ENCODE data around the gene SULT1C4. TPM values are rescaled to one million over a fixed set of nuclear protein-coding genes. Genes with fewer than 3 reads are reported as not detected.

SULT1C4 gene
- total and polyA plus RNA-seq, 2 of the 8 experiments (the other 6 are each of a cell fraction or from before 2014, with no cell fraction given), result 1.5 to 2.1 TPM

DNA sequence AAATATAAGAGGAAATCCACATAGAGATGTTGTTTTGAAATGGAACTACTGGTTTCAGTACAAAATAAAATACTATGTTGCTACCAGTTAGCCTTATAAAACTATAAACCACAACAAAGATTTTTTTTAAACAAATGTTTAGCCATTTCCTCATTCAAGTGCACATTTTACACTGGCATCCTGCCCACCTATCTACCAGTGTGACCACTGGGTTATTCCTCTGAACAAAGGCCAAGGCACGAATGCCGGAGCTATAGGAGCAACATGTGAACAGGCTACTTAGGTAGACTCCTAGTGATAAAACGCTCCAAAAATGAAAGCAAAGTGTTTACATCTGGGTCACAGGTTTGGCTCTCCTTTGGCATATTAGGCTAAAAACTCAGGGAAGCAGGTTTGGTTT is 31.8 kb upstream of the SULT1C4 start:
- H3K23ac ChIP-seq (ENCODE audit: insufficient read length), result no peak overlapping the region
- H4K5ac ChIP-seq (ENCODE audit: insufficient read length, low read depth, low read length), result no peak overlapping the region
- H2BK5ac ChIP-seq (ENCODE audit: low read depth, low read length), result no peak overlapping the region
- no peaks in the 10 kb centered on the region for H4K20me1 ChIP-seq (replicated peaks in 1 of 2; ENCODE audit: control insufficient read depth in 1 of 2, insufficient read depth in 2 of 2, low read length in 2 of 2)
- no peaks in the 10 kb centered on the region for H3K9me3 ChIP-seq (ENCODE audit: insufficient read depth in 2 of 2, low read depth in 1 of 2, low read length in 1 of 2)
- H3K27me3 ChIP-seq (replicated peaks in 1 of 4; ENCODE audit: control insufficient read depth in 3 of 4, extremely low read depth in 1 of 4, insufficient read depth in 3 of 4, low read length in 3 of 4), result no peaks in the 10 kb centered on the region
- H3K23me2 ChIP-seq (ENCODE audit: low read depth, low read length), result no peaks in the 10 kb centered on the region
- no peak overlapping the region for H3K4me2 ChIP-seq (ENCODE audit: insufficient read depth in 1 of 2, low read depth in 2 of 2, low read length in 2 of 2)
- H3K9ac ChIP-seq (replicated peaks in 1 of 4; ENCODE audit: extremely low read depth in 1 of 4, low read depth in 3 of 4, low read length in 3 of 4), result no peak overlapping the region
- ChIA-PET CTCF (ENCODE audit: partially characterized antibody) (interaction anchor here (0.8 to 1.2 kb wide), 3 partner anchors 16 to 239 kb away, joined by 3 read pairs; no protein-coding TSS in a partner anchor), POLR2A (ENCODE audit: partially characterized antibody) (interaction anchor here (1.1 kb wide), 1 partner anchor 103 kb away, joined by 3 read pairs; the partner anchor contains the start of gene GCC2)
- no peaks in the 10 kb centered on the region for H3K79me1 ChIP-seq (ENCODE audit: low read depth, low read length)
- H2BK15ac ChIP-seq (ENCODE audit: low read length), result no peak overlapping the region
- H3K79me2 ChIP-seq (ENCODE audit: control insufficient read depth in 1 of 2, insufficient read depth in 2 of 2, low read length in 2 of 2), result no peaks in the 10 kb centered on the region
- H2BK120ac ChIP-seq (replicated peaks; ENCODE audit: low read depth, low read length), result no peak overlapping the region
- H3K36me3 ChIP-seq (ENCODE audit: control insufficient read depth in 2 of 4, insufficient read depth in 4 of 4, low read length in 3 of 4), result no peaks in the 10 kb centered on the region
- H4K8ac ChIP-seq (ENCODE audit: extremely low read depth, insufficient read depth, low read length), result no peak overlapping the region
- no peak overlapping the region for H4K91ac ChIP-seq (replicated peaks; ENCODE audit: insufficient read length, low read length)
- H2BK12ac ChIP-seq (ENCODE audit: low read depth, low read length), result no peak overlapping the region
- H3K56ac ChIP-seq (replicated peaks; ENCODE audit: insufficient read length, low read depth, low read length), result no peak overlapping the region
- no peak overlapping the region for H3K4ac ChIP-seq (replicated peaks; ENCODE audit: insufficient read length, low read depth, low read length)
- TF ChIP-seq JUND (IDR thresholded peaks at IDR 0.05; ENCODE audit: low read length) (no peak), ASH2L (IDR thresholded peaks at IDR 0.05; ENCODE audit: low read length) (no peak), MAX (IDR thresholded peaks at IDR 0.05) (no peak), RXRA (IDR thresholded peaks at IDR 0.05; ENCODE audit: insufficient read depth, low read depth, low read length) (no peak), HDAC6 (IDR thresholded peaks at IDR 0.05; ENCODE audit: low read depth, low read length) (no peak), BACH1 (IDR thresholded peaks at IDR 0.05; ENCODE audit: low read length) (no peak), SP2 (IDR thresholded peaks at IDR 0.05; ENCODE audit: low read length) (no peak)
- peaks cover 0 to 2% (median 0%) of the 10 kb centered on the region in 4 experiments; a peak in 2 of 7 replicates for H3K4me1 ChIP-seq (replicated peaks in 1 of 4; ENCODE audit: control insufficient read depth in 3 of 4, insufficient read depth in 4 of 4, low read length in 3 of 4)
- no peak overlapping the region for H3K4me3 ChIP-seq (ENCODE audit: extremely low read depth in 1 of 4, insufficient read depth in 2 of 4, low read depth in 3 of 4, low read length in 4 of 4)
- DNase-seq (ENCODE audit: low read depth in 1 of 2, low spot score in 2 of 2) (no peak), FAIRE-seq (no peak)
- no peak overlapping the region for H2AK5ac ChIP-seq (ENCODE audit: low read depth, low read length)
- 96% methylated on average over 3 of the region's 3 CpGs; no CpG with 5 or more reads in 1 of the 2 experiments for WGBS, 2 experiments (ENCODE audit: extremely low coverage in 1 of 2, insufficient coverage in 1 of 2, insufficient read length in 1 of 2, insufficient replicate concordance in 2 of 2, low coverage in 1 of 2, low lambda C conversion rate in 2 of 2, missing lambda C conversion rate in 1 of 2)
- no peak overlapping the region for H3K18ac ChIP-seq (ENCODE audit: extremely low read depth, low read length)
- no peak overlapping the region for H3K14ac ChIP-seq (ENCODE audit: insufficient read length)
- H3K27ac ChIP-seq (ENCODE audit: low read depth, low read length), result no peak overlapping the region
- no peak overlapping the region for H2AFZ ChIP-seq (ENCODE audit: low read length)
- H2BK20ac ChIP-seq (ENCODE audit: low read length), result no peak overlapping the region

Measured in H1 (cell line).